Activated CD8-positive, alpha-beta T cell treated with anti-CD3 and anti-CD28 coated beads for 36 hours (primary cell): ENCODE results near the gene SLC26A4. TPM values are rescaled to one million over a fixed set of nuclear protein-coding genes. Genes with fewer than 3 reads are reported as not detected.

ENCODE experiments used
- ATAC-seq: fragments of 200-7000 bp; cut with Tn5 transposase; one replicate; pipeline ENCODE4 v1.10.0; 2021; ENCODE audit warnings: mild to moderate bottlenecking, moderate library complexity
- CTCF ChIA-PET: fragments of 350-600 bp; sonication (Branson Sonifier 250); formaldehyde crosslinking; loops from one replicate; lab custom pipeline; 2021; ENCODE audit warnings: antibody characterized with exemption; lab: Charles Lee
- POLR2A ChIA-PET: fragments of 350-600 bp; sonication (Branson Sonifier 250); formaldehyde crosslinking; loops from one replicate; lab custom pipeline; 2021; ENCODE audit warnings: antibody characterized with exemption; lab: Charles Lee
- DNase-seq: peaks from one replicate; pipeline ENCODE4 v3.0.0-alpha.2; 2020
- H3K27ac Mint-ChIP-seq: one replicate; pipeline ENCODE4 v1.8.0; 2021; ENCODE audit warnings: mild to moderate bottlenecking, mixed read lengths
- H3K27me3 Mint-ChIP-seq: one replicate; pipeline ENCODE4 v1.8.0; 2021; ENCODE audit warnings: mixed read lengths
- H3K36me3 Mint-ChIP-seq: one replicate; pipeline ENCODE4 v1.8.0; 2021; ENCODE audit warnings: low read depth, mixed read lengths
- H3K4me1 Mint-ChIP-seq: one replicate; pipeline ENCODE4 v1.8.0; 2021; ENCODE audit warnings: low read depth, mixed read lengths
- H3K4me3 Mint-ChIP-seq: one replicate; pipeline ENCODE4 v1.8.0; 2021; ENCODE audit warnings: mild to moderate bottlenecking, moderate library complexity, mixed read lengths
- H3K9me3 Mint-ChIP-seq: one replicate; pipeline ENCODE4 v1.8.0; 2021; ENCODE audit warnings: mixed read lengths
- CTCF ChIP-seq: fragments of 200-600 bp; IDR thresholded peaks from one replicate; pipeline ENCODE4 v1.8.0; 2022; ENCODE audit warnings: antibody characterized with exemption, mild to moderate bottlenecking
- intact Hi-C: fragments of 100-400 bp; cut with micrococcal nuclease; formaldehyde crosslinking; loops from one replicate; pipeline ENCODE4 v1.10.0; 2022
- total RNA-seq, 2 experiments: library from RNA; stranded (reverse); gene quantifications; one replicate each; pipeline ENCODE4 v1.2.3, GENCODE V29; 2021

SLC26A4 gene
- total RNA-seq = 1 to 10 TPM; 1.0 to 2.0 TPM

- Mint-ChIP-seq H3K27me3 (peaks cover 44% of the 10 kb centered on the region), H3K36me3 (no peaks in the 10 kb centered on the region), H3K27ac (peak within 1 kb of the TSS; percentile 85), H3K4me1 (peaks cover 32% of the 10 kb centered on the region), H3K4me3 (peak within 1 kb of the TSS; percentile 74), H3K9me3 (no peaks in the 10 kb centered on the region)
- no peak for TF ChIP-seq CTCF
- ChIA-PET POLR2A (interaction anchor here (0.6 to 1.9 kb wide), 2 partner anchors 21 to 83 kb away, joined by 3 to 7 read pairs; no protein-coding TSS in a partner anchor), CTCF (interaction anchor here (0.9 to 1.5 kb wide), 4 partner anchors 20 to 83 kb away, joined by 3 to 4 read pairs (median 4); no protein-coding TSS in a partner anchor)
- intact Hi-C loops = no loop called here
- ATAC-seq (peak; percentile 43), DNase-seq (peak; percentile 66)
Observed at GRCh38 chr7:107660381-107661080, at the start of gene SLC26A4. SLC26A4 (plus strand) TSS chr7:107660828; CDS start chr7:107661642, 814 bp downstream.

GRCh38 chr7:107613439-107613838 lies 47.2 kb upstream of the SLC26A4 start:
- ATAC-seq = no peak
- POLR2A ChIA-PET = no interaction called here

GRCh38 chr7:107613948-107614347 lies 46.7 kb upstream of the SLC26A4 start:
- no peaks in the 10 kb centered on the region for H3K27me3 Mint-ChIP-seq
- no peak overlapping the region for H3K27ac Mint-ChIP-seq
- ATAC-seq (no peak), DNase-seq (no peak)
- no peaks in the 10 kb centered on the region for H3K9me3 Mint-ChIP-seq
- TF ChIP-seq CTCF = no peak
- ChIA-PET CTCF (no interaction called here), POLR2A (no interaction called here)
- no peaks in the 10 kb centered on the region for H3K4me1 Mint-ChIP-seq
- peaks cover 18% of the 10 kb centered on the region for H3K36me3 Mint-ChIP-seq
- intact Hi-C loops = no loop called here
- H3K4me3 Mint-ChIP-seq = no peak overlapping the region

More at GRCh38 chr7:107613439-107613838, 47.2 kb upstream of the SLC26A4 start:
- Mint-ChIP-seq H3K9me3 (no peaks in the 10 kb centered on the region), H3K4me1 (no peaks in the 10 kb centered on the region), H3K4me3 (no peak overlapping the region), H3K36me3 (peaks cover 20% of the 10 kb centered on the region), H3K27ac (no peak overlapping the region), H3K27me3 (no peaks in the 10 kb centered on the region)
- TF ChIP-seq CTCF = no peak
- intact Hi-C loops = no loop called here
- CTCF ChIA-PET = no interaction called here
- no peak for DNase-seq

GRCh38 chr7:107614425-107614824 lies 46.2 kb upstream of the SLC26A4 start:
- Mint-ChIP-seq H3K4me1 (no peaks in the 10 kb centered on the region), H3K27ac (no peak overlapping the region), H3K9me3 (no peaks in the 10 kb centered on the region), H3K36me3 (peaks cover 18% of the 10 kb centered on the region), H3K4me3 (no peak overlapping the region), H3K27me3 (no peaks in the 10 kb centered on the region)
- TF ChIP-seq CTCF = no peak
- ChIA-PET POLR2A (no interaction called here), CTCF (no interaction called here)
- ATAC-seq (no peak), DNase-seq (no peak)
- intact Hi-C loops = no loop called here

- intact Hi-C loops = no loop called here
- no peaks in the 10 kb centered on the region for H3K4me1 Mint-ChIP-seq
- POLR2A ChIA-PET = no interaction called here
- peaks cover 18% of the 10 kb centered on the region for H3K36me3 Mint-ChIP-seq
- H3K27me3 Mint-ChIP-seq = no peaks in the 10 kb centered on the region
- no peak overlapping the region for H3K27ac Mint-ChIP-seq
- DNase-seq (no peak), ATAC-seq (no peak)
- CTCF ChIA-PET = no interaction called here
- H3K4me3 Mint-ChIP-seq = no peak overlapping the region
- no peak for TF ChIP-seq CTCF
- H3K9me3 Mint-ChIP-seq = no peaks in the 10 kb centered on the region
Observed at GRCh38 chr7:107615910-107616680, 44.5 kb upstream of the SLC26A4 start.
